GM20431 (cell line): Measurements from ENCODE around the gene MIOS.

Experiments
- in situ Hi-C: fragments of 300-500 bp; cut with MseI, MboI; formaldehyde crosslinking; loops from one replicate; pipeline ENCODE4 v1.15.0; 2020; ENCODE audit warnings: low sequenced_read_pairs; ENCODE audit not compliant: unreplicated experiment

Gene MIOS

DNA sequence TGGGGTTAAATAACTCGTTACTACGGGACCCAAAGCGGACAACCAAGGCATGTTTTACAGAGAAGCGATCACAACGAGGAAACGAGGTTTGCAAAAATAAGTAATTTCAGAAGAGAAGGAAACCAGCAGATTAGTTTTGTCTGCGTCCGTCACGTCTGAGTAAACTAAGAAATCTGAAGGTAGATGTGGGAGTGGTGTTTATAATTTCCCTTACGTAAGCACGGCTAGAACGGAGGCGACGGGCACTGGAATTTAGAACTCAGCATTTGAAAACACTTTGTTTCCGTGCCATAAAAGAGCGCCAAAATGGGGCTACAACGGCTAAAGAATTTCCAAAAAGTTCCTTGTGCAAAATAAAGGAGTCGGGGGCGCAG, 73.2 kb downstream of the MIOS start:
- in situ Hi-C loops = no loop called here

DNA sequence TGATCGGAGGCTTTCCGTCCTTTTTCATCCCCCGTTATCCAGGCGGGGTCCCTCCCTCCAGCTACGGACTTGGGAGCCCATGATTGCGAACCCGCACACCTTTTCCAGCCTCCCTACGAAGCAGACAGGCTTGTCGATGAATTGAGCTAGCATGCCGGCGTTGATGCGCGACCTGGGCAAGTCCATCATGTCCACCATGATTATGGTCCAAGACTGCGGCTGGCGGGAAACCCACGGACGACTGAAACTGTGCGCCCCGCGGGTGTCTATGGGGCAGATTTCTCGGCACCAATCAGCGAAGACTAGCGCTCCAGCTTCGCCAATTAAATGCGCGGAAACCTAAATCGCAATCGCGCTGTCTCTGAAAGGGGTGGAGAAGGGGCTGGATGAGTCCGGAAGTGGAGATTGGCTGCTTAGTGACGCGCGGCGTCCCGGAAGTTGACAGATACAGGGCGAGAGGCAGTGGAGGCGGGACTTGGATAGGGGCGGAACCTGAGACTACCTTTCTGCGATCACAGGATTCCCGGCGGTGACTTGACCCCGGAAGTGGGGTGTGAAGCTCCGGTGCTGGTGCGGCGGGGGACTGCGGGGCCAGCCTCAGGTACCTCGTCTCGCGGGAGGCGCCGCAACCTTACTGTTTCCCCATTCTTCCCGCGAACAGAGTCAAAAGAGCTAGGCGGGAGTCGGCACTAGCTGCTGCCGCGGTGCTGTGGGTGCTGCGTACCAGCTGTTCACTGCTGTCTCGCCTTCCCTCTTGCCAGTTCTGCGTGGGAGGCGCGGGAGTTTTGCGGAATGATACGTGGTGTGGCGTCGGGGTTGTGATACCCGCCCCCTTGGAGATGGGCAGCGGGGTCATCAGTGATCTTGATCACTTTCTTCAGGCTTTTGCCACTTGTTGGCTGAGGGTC, 73.8 kb downstream of the MIOS start, which contains the start of gene UMAD1:
Gene UMAD1, plus strand, starts transcription at position 532 of the 908 bp plus-strand sequence. CDS start 32,620 bp downstream, outside the sequence.
- in situ Hi-C loops = no loop called here

DNA sequence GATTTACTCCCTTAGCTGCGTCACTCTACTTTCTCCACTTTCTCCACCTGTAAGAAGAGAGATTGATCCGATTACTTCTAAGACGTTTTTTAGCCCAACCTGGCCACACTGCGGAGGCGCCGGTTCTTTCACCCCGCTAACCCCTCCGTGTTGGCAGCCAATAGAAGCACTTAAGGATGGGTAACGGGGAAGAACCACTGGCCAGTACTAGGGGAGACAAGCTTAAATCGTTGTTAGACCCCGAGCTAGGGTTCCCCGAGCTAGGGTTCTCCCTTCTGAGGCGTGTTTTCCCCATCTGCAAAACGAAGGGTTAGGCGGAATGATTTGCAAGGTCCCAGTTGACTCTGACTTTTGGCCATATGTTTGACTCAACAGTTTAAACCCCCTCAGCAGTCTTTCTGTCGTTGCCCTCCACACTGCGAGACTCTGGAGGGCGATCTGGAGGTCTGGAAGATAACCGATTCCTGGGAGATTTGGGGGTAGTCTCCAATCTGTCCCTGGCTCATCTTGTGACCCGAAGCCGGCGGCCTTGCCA, 74.5 kb downstream of the MIOS start:
- in situ Hi-C loops = no loop called here

DNA sequence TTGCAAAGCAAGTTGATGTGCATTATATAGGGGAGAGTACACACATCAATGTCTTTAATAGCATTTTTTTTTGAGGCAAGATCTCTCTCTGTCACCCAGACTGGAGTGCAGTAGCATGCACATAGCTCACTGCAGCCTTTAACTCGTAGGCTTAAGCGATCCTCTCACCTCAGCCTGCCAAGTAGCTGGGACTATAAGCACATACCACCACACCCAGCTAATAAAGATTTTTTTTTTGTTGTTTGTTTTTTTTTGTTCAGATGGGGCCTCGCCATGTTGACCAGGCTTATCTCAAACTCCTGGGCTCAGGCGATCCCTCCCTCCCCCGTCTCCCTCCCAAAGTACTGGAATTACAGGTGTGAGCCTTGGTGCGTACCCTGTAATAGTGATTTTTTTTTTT, 75.4 kb downstream of the MIOS start:
- in situ Hi-C loops = no loop called here

DNA sequence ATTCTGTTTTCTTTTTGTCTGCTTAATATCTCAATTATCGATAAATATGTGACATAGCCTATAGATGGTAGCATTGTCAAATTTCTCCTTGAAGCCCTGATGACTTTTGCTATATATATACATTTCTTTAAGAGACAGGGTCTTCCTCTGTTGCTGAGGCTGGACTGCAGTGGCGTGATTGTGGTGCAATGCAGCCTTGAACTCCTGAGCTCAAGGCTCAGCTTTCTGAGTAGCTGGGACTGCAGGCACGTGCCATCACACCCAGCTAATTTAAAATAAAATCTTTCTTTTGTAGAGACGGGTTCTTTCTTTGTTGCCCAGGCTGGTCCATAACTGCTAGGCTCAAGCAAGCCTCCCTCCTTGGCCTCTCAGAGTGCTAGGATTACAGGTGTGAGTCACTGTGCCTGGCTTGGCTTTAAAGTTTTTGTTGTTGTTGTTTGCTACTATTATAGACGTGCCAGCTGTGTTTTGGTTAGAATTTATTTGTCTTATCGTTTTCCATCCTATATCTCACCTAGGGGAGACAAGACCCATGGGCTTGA, 80.9 kb downstream of the MIOS start:
- in situ Hi-C loops = no loop called here

DNA sequence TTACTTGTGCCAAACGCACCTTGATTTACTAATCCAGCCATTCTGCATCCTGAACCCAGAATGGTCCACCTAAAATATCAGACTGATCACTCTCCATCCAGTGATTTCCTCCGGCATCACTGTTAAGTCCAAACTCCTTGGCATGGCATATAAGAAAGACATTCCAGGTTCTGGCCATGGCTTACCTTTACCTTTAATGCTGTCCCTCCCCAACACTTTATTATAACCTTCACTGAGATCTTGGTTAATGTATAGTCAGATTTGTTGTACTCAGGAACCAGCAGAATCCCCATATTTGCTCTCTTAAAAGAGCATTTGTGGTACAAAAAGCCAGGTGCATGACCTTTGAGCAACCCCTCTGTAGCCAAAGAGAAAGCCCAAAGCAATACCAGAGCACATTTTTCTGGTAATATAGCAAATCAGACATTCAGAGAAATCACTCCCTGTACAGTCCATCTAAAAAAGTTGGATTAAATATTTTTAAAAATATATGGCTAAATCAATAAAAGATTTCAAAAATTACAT, 84.1 kb downstream of the MIOS start:
- in situ Hi-C loops = loop anchor here (25.0 kb wide), 1 partner anchor 562 kb away; no protein-coding TSS in a partner anchor

DNA sequence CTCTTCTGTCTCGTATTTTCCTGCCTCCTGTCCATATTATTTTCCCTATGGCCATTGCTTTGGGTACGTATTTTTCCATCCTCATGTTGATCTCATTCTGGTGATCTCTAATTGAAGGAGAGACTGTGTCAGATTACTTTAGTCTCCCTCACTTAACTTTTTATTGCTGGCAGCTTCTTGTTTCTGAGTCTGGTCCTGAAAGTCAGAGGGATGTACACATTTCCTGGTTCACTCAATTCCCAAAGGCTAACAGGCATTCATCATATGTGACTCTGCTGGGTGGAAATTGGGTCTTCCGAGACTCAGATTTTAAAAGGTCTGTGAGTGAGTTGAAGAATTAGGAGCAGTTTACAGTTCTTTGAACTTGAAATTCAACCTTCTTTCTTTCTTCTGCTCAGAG, 84.8 kb downstream of the MIOS start:
- in situ Hi-C loops = loop anchor here (25.0 kb wide), 1 partner anchor 561 kb away; no protein-coding TSS in a partner anchor

DNA sequence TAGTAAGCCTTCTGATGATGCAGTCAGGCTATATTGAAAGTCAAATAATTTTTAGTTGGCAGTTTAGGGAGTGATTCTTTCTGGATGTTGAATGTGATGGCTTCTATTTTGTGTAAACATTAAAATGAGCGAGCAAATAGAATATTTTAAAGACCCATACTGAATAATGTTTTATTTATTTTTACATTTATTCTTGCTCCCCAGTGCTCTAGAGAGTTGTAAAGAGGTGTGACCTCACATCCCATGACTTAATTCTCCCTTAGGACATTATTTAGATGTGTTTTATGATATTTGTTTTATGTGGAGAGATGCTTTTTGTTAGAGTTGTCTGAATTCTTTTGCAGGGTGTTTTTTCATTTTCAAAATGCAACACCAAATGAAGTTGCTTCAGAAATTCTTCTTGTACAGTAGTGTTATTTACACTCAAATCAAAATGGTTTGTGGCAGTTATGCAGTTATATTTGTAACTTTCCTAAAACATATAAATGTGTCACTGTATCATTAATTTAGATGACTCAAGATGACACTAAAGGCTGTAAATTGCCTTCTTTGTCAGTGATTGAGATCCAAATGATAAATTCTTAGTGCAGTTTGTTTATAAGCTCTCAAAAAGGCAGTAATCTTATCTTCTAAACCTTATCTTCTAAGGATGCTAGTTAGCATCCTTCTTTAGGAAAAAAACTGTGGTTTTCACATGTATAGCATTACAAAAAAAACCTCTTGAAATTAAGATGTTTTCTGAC, 86.3 kb downstream of the MIOS start:
- in situ Hi-C loops = loop anchor here (25.0 kb wide), 1 partner anchor 559 kb away; no protein-coding TSS in a partner anchor

DNA sequence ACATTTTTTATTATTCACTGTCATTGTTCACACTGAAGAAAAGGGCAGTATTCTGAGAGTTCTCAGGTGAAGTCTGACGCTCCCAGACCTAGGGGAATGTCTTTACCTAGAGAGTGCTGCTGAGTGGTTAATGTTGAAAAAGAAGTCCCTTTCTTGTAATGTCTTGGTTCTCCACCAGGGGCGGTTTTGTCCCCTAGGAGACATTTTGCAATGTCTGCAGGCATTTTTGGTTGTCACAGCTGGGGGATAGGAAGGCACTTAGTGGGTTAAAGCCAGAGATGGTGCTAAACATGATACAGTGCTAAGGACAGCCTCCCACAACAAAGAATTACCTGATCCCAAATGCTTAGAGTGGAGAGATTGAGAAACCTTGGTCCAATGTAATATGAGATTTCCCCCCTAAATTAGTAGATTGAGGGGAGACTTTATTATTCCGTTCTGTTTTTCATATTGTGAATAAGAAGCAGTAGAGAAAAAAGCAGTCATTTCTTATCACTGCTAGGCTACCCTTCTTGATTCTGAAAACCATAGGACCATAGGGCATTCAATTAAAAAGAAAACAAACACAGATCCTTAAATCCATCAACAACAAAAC, 87.0 kb downstream of the MIOS start:
- in situ Hi-C loops = loop anchor here (25.0 kb wide), 1 partner anchor 559 kb away; no protein-coding TSS in a partner anchor

DNA sequence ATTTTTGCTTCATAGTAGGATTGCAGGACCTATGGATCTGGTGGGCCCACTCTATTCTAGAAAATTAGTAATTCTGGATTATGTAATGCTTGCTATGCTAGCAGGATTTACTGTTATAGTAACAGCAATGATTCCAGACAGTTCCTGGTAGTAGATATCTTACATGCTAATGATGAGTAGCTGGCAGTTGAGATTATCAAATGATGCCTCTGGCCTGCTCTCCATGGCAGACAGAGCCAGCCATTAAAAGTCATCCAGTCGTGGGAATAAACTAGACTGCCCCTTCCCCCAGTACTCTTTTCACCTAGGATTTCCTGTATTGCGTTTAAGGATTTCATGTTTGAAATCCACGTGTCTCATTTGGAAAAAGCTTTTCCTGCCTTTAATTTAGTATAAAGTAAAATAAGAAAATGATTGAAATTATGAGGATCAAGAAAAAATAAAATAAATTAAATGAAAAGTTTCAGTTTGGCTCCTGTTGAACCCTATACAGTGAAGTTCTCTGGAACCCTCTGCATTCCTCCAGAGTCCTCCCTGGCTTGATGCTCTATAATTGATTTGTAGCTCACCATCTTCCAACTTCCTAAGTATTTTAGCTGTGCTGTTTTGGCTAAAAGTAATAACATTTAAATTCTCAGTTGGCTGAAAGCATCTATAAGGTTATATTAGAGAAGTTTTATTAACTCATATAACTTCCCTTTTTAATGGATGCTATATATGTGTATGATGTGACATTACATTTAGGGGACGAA, 88.5 kb downstream of the MIOS start:
- in situ Hi-C loops = loop anchor here (25.0 kb wide), 1 partner anchor 557 kb away; no protein-coding TSS in a partner anchor

DNA sequence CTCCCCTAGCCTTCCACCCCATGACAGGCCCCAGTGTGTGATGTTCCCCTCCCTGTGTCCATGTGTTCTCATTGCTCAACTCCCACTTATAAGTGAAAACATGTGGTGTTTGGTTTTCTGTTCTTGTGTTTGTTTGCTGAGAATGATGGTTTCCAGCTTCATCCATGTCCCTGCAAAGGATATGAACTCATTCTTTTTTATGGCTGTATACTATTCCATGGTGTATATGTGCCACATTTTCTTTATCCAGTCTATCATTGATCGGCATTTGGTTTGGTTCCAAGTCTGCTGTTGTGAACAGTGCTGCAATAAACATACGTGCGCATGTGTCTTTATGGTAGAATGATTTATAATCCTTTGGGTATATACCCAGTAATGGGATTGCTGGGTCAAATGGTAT, 89.8 kb downstream of the MIOS start:
- in situ Hi-C loops = loop anchor here (25.0 kb wide), 1 partner anchor 556 kb away; no protein-coding TSS in a partner anchor
